ENCODE measurements around the gene RNF141.

RNF141 gene

DNA sequence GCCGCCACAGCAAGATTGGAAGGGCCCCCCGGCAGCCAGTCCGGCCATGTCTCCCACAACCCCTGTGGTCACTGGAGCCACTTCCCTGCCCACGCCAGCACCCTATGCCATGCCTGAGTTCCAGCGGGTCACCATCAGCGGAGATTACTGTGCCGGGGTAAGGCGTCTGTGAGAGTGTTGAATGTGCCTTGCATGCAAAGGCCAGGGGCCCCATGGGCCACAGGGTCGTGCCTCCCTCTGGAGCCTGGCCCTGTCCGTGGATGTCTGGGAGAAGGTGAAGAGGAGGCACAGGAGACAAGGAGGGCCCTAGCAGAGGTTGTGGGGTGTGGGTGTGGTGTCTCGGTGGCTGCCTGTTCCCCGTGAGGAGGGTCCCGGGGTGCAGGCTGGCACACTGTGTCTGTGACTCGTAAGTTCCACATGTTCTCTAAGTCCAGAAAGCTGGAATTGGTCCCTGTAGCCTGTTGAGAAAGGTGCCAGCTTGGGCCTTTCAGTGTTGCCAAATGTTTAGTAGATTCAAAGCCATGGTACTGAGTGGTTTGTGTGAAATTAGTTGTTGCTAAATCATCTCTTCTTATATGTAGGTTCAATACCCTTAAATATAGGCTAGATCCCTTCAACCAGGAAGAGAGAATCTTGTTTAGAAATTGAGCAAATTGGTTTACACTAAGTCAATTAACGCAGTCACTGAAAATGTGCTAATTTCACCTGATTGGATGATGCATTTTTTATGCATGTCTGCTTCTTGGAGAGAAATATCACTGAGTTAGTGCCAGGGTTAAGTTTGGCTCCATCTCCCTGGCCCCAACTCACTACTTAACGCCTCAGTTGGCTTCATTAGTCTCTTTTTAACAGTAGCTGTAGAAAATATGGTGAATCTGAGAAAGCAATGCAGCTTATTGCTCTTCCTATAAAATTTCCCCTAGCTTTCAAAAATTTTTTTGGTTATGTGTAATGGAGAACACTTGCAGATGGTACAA lies 62.1 kb downstream of the RNF141 start:
- DNase-seq: no peak

DNA sequence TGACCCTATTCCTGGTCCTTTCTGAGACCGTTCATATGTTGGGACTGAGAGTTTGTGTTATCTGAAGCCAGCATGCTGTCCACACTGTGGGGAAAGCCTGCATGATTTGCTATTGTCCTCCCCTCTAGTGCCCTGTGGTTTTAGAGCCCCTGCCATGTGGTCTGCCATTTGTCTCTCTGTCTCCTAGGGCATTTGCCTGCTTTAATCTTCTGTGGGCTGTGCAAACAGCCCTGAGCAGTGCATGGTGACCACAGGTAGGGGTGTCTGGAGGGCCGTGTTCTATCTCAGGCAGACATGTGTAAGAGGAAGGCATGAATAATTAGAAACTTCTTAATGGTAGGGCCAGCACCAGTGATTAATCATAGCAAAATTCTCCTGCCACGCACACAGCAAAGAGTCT lies 62.9 kb downstream of the RNF141 start:
- DNase-seq: no peak

DNA sequence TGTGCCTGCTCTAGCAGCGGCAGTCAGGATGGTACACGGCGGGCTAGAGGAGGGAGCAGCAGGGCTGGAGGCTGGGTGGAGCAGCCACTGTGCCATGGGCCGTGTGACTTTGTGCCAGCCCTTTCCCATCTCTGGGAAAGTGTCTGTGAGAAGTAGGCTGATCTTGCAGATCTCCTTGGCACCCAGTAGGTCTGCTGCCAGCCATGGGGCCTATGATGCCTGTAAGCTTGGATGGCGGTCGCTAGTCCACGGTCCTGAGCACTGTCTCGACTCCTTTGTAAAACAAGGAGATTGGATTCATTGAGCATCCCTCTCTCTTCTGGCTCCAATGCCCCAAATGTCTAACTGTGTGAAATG lies 63.3 kb downstream of the RNF141 start:
- no peak for DNase-seq

DNA sequence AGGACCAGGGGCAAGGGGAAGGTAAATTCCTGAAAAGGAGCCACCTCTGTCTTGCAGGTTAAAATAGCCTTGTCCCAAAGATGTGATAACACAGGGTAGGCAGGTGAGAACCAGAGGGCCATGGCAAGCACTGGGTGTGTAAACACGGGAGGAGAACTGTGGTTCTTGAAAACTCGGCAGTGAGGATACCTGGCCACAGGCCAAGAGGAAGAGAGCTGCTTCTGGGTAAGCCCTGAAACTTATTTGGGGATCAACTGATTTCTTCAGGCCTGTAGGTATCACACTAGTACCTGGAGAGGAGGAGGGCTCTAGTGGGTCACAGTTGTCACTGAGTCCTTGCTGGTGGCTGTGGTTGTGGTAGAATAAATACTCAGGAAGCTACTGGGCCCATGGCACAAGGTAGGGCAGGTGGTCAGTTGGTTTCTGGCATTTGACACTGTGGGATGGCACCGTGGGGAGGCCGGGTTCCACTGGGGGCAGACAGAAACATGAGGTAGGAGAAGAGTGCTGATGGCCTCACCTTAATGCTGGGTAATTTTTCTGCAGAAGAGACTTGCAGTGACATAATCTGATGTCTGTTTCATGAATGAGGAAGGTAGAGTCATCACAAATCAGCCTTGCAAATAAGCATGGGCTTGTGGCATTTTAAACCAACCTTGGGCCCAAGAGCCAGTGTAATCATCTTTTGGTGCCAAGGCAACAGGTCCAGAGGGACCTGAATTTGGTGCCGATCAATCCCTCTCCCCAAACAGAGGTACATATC lies 63.9 kb downstream of the RNF141 start:
- no peak for DNase-seq

DNA sequence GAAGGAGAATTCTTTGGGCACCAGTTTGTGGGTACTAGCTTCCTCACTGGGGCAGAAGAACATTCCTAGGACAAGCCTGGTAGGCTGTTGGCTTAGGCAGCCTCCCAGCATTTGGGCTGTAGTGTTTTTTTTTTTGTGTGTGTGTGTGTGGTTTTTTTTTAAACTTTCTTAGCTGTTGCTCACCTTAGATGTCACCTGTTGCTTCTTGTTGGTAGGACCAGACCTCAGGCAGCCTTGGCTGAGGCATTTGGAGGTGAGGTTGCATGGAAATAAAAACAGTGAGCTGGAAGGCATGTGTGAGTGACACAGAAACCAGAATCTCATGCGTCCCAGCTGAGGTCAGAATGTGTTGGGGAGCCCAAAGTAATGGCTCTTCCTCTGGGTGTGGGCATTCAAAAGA lies 64.6 kb downstream of the RNF141 start:
- no peak for DNase-seq

DNA sequence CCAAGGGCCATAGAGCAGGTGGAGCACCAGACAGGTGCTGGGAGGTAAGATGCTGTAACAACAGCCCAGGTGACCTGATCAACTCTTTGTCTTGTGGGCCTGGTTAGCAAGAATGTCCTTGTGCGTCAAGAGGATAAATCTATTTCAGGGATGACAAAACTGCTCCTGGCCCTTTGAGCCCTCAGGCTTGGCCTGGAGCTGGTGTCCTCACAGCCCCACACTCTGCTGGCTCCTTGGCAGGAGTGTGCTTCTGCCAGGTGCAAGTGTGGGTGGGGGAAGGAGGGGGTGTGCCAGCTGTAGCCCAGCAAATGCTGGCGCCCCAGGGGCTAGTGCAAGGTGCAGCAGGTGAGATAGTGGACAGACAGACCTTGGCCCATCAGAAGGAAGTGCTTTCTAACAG lies 66.4 kb downstream of the RNF141 start:
- no peak for DNase-seq

DNA sequence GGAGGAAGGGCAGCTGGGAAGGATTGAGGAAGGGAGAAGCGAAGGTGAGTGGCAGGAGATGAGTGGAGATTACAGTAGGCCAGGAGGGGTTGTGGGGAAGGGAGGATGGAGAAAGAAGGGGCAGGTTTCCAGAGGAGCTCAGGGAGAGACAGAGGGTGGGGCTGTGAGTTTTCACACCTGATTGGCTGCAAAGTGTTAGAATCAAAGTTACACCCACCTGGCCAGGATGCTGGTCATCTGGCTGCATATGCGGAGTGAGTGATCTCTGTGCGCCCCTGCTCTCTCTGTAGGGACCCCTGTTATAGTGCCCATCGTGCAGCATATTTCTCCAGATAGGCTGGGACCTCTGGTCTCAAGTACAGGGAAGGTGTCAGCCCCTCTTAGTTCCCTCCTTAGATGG lies 67.6 kb downstream of the RNF141 start:
- DNase-seq: no peak

DNA sequence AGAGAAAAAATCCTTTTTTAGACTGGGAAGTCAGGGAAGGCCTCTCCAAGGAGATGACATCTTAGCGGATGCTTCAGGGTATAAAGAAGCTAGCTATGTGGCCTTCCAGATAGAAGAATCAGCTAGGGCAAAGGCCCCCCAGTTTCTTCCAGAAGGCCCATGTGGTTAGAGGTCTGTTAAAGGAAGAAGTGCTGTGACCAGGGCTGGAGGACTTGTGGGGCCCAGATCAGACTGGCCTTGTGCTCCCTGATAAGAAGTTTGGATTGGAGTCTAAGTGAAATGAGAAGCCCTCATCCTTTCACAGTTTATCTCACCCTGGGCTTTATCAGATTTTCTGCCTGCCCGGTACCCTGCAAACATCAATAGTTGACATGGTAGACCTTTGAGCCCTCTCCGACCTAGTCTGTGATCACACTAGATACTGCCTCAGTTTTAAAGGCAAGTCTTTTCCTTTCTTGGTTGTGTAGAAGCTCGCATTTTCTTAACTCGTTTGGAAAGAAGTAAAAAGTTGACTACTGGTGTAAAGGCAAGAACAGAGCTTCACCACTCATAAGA lies 78.2 kb downstream of the RNF141 start:
- DNase-seq: no peak
